GM12872 (cell line): ENCODE measurements around the gene MAP4K1.

Experiments used
- TF ChIP-seq, protein P1 (sequence below): IDR thresholded peaks from 3 replicates; pipeline ENCODE4 v1.5.1; 2011; ENCODE audit warnings: low read depth, mild to moderate bottlenecking, low read length, moderate library complexity; ENCODE audit not compliant: insufficient read depth

MAP4K1 gene

DNA sequence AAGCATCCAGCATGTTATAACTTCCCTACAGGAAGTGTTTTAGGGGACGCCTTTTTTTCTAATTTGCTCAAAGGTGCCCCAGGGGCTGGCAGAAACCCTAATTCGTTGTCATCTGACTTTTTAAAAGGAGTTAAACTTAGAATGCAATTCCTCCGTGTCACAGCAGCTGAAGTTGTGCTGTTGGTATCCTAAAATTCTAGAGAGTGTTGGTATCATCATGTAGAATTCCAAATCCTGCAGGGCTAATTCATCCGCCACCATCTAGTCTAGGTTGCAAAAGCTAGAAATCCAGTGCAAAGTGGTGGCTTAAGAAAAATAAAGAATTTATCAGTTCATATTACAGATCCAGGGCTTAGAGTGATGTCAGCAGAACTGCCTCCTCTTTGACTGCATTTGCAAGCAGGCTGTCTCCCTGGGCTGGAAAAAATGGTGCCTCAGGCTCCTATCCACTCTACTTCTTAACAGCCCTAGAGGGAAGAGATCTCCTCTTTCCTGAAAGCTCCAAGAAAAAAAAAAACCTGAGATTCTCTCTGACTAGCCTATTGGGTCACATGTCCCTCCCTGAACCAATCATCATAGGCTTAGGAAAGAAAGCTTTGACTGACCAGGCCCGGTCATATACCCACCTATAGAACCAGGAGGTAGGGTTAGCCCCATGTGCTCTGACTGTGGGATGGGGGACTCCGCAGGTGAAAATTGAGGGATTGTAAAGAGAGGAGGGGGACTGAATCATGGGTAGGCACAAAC, 73.0 kb downstream of the MAP4K1 start:
- TF ChIP-seq, protein P1, sequence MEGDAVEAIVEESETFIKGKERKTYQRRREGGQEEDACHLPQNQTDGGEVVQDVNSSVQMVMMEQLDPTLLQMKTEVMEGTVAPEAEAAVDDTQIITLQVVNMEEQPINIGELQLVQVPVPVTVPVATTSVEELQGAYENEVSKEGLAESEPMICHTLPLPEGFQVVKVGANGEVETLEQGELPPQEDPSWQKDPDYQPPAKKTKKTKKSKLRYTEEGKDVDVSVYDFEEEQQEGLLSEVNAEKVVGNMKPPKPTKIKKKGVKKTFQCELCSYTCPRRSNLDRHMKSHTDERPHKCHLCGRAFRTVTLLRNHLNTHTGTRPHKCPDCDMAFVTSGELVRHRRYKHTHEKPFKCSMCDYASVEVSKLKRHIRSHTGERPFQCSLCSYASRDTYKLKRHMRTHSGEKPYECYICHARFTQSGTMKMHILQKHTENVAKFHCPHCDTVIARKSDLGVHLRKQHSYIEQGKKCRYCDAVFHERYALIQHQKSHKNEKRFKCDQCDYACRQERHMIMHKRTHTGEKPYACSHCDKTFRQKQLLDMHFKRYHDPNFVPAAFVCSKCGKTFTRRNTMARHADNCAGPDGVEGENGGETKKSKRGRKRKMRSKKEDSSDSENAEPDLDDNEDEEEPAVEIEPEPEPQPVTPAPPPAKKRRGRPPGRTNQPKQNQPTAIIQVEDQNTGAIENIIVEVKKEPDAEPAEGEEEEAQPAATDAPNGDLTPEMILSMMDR, result no peak

- TF ChIP-seq, protein P1, result peak; percentile 54
These were observed 73.8 kb downstream of the MAP4K1 start for GRCh38 chr19:38543807-38544568.

- TF ChIP-seq, protein P1, result no peak
These were observed 74.4 kb downstream of the MAP4K1 start for GRCh38 chr19:38543286-38543806.

DNA sequence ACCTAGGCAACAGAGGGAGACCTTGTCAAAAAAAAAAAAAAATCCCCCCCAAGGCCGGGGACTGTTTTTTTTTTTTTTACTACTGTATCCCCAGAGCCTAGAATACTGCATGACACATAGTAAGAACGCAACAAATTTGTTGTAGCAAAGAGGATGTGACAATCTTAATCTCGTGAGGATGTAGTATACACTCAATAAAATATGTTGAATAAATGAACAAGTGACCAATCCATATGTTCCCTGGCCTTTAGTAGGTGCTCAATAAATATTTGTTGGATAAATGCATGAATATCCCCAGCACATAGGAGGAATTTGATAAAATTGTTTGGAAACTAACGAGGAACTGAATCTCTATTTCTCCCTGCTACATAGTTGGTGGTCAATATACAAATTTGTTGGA, 75.7 kb downstream of the MAP4K1 start:
- TF ChIP-seq, protein P1, result no peak

GRCh38 chr19:38539751-38540150, 78.0 kb downstream of the MAP4K1 start:
- TF ChIP-seq, protein P1, result no peak

DNA sequence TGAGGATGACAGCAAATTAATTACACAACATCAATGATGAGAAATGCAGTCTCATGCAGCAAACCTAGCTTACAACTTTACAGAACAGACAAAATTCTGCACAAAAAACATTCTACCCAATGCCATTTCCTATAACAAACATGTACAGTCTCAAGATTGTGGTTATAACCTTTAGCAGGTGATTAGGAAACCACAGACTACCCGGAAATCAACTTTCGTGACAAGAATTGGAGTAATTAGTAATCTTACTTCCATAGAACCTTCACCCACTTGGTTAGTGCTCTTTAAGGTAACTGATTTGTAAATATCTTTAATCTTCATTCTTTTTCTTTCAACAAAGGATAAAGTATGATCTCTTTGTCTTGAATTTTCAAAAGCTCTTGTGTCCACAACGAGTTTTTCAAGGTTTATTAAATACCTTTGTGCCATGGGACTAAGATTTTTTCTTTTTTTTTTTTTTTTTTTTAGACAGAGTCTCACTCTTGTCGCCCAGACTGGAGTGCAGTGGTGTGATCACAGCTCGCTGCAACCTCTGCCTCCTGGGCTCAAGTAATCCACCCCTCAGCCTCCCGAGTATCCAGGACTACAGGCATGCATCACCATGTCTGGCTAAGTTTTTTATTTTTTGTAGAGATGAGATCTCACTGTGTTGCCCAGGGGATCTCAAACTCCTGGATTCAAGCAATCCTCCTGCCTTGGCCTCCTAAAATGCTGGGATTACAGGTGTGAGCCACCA, 78.8 kb downstream of the MAP4K1 start:
- TF ChIP-seq, protein P1, result no peak

- TF ChIP-seq, protein P1, result no peak
These were observed 79.4 kb downstream of the MAP4K1 start for GRCh38 chr19:38538386-38538785.
